HG03108 (cell line): Measurements from ENCODE around the gene NCK2.

Source experiments
- ATAC-seq: cut with Tn5 transposase; IDR thresholded peaks from one replicate; pipeline ENCODE4 v1.9.1; 2021; ENCODE audit warnings: moderate library complexity; ENCODE audit not compliant: unreplicated experiment

Gene NCK2

DNA sequence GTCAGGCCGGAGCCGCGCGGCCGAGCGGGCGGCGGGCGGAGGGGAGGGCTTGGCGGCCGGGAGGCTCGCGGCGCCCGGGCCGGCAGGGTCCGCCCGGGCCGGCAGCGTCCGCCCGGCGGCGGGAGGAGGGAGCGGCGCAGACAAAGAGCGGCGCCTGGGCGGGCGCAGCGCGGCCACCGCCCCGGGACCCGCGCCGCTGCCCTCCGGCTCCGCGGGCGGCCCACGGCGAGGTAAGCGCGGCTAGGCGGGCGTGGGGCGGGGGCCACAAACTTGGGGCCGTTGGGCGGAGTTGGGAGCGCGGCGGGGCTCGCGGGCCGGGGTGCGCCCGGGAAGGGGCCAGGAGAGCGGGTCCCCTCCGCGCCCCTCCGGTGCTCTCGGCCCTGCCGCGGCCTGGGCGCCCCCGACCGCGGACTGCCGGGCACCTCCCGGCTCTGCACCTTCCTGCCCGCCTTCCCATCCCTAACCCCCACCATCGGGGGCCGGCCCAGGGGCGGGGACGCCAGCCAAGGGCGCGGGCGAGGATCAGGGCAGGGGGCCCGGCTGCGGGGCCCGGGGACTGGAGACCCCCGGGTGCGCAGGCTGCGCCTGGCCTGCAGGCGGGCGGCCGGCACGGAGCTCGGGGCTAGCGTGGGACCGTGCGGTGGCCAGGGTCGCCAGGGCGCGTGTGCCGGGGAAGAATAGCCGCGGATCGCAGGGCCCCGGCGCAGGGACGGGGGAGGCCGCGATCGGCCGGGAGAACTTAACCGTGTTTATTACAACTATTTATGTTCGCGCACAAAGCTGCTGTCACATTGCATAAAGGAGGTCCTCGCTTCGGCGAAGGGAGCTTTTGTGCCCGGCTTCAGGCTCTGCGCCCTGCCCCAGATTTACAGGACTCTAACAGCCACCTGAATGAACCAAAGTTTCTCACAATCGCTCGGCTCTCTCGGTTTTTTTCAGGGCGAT is at the start of gene NCK2:
NCK2 (plus strand) TSS at position 4 of the 945 bp plus-strand sequence. CDS start 110,152 bp downstream, outside the sequence.
- peak; percentile 7 for ATAC-seq

DNA sequence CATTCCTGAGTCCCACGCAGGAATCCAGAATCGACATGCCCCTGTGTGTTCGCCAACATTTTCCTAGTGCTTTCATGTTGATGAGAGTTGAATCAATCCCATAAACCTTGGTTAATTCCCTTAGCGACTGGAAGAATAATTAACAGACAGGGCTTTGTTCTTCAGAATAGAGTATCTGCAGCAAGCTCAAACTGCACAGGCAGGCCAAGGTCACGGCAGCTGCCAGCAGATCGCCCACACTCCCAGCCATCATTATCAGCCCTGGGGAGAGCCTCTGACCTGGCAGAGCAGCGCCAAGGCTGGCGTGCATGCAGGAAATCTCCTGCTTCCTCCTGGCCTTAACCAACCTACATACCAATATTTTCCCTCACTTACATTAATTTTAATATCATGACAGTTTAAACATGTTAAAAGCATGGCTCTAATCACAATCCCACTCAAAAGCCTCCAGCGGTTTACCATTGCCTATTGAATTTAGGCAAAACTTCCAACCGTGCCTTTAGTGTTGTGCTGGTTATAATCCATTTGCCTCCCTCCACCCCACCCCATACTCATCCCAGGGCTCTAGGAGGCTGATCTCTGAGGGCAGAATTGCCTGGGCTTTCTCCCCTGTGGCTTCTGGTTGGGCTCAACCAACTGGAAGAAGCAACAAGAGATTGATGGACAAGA is 46.8 kb upstream of the NCK2 start:
- ATAC-seq = no peak

DNA sequence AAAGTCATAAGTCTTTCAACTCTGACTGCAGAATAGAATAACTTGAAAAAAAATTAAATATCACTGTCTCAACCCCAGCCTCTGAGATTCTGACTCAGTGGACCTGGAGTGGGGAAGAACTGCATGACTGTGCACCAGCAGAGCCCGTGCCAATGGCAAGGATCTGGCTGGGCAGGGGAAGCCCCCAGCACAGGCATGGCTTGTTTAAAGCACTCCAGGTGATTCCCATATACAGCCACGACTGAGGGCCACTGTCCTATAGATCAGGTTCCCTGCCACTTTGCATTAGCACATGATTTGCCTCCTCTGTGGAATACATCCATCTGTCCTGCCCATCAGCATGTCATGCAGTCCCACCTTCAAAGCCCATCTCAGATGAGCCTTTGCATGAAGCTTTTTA is 45.9 kb upstream of the NCK2 start:
- ATAC-seq = no peak

DNA sequence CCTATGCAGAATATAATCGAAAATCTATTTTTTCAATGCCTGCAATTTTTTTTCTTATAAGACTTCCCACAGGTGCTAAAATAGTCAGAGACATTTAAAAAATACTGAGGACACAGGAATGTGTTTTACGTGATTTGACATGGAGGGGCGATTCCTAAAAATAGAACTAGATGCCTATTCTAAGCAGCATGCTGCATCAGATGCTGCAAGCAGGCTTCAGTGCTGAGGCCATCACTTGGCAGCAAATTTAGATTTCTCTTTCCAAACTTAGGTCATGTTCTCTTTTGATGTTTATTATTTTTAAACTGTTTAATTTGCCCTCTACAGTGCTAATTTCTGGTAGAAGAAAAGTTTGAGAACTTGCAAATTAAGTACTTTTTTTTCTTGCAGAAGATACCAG is 43.7 kb upstream of the NCK2 start:
- ATAC-seq = no peak

DNA sequence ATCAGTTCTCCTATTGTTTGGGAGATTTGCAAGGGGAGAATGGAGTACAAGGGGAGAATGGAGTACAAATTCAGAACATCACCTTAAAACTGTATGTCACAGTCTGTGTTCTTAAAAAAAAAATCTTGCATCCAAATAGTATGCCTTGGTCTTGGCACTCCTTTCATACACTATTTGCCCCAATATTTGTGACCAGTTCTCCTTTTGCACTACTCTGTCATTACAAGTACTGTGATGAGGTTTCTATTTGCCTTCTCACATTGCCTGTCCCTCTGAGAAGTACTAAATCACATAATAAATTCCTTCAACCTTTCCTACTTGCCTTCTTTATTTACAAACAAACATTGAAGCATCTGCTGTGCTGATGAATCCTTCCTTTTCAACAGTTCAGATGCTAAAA is 36.0 kb upstream of the NCK2 start:
- no peak for ATAC-seq

DNA sequence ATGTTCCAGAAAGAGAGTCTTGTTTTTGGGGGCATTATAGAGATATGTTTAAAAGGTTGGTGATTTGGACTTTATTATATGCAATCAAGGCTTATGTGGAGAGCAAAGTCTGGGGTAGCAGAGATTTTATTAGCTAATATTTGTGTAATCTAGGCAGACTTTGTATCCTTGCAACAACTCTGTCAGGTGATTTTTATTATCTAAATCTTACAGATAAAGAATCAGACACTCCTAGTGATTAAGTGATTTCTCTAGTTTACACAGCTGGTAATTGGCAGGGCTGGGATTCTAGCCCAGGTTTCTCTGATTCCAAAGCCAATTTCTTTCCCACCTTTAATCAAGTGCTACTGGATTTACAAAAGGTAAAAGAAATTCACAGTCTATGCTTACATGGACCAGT is 33.3 kb upstream of the NCK2 start:
- no peak for ATAC-seq

DNA sequence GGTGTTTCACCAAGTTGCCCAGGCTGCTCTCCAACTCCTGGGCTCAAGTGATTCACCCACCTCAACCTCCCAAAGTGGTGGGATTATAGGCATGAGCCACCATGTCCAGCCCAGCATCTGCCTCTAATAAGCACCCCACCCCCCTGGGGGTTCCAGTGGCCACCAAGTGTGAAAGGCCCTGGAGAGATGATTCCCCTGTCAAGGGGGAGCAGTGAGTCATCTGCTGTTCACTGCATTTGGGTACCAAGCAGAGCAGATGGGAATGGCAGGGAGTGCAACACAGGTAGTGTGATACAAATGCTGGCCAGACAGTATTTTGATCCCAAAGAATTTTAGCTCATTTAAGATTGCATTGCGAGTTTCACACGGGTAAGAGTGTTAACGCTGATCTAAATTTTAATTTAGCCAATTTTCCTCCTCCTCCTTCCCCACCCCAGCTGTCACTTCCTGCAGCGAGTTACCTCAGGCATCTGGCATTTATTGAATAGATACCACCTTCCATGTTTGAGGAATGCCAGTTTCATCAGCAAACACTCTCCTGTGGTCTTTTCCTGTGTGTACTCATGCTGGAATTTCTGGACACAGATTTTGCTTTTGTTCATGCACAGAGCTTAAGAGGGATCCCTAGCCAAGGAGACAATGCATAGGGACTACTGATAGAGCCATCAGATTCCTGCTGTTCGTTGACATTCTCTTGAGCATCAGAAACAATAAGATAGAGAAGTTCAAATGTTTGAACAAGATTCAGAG is 32.4 kb upstream of the NCK2 start:
- ATAC-seq = no peak

DNA sequence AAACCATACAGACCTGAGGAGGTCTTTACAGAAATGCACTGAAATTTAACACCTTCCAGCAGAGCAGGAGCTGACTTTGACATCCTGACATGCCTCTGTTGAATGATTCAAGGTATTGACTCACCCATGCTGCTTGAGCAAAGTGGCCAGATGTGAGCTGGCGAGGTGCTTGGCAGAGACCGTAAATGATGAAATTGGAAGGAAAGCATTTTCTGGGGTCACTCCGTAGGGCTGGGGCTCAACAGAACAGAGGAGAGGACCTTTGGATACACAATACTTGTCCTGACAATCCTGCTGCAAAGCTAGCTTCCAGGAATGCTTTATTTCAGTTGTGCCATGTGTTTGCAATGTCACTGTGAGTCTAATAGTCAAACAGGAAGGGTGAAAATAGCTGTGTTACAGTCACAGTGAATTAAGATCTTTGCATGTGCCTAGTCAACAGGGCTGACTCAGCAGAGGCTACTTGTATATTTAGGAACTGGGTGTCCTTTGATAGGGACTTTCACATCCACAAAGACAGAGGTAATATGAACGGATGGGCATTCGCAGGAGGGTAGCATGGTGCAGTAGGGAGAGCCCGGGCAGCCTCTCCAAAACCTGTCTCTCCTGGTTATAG is 31.6 kb upstream of the NCK2 start:
- ATAC-seq = no peak

DNA sequence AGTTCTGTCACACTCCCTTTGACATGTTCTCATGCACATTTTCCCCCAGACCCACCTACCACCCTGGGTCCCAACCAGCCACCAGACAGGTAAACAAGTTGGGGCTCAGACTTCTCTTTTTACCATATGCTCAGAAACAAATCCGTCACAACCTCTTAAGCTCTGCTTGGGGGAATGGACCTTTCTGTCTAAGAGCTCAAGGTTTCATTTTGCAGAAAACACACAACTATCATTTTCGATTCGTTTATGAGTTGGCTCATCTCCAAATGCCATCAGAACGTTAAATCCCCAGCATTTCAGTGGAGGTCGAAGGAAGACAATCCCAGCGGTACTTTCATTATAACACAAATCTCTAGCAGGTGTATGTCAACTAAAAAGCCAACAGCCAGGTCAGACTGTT is 30.6 kb upstream of the NCK2 start:
- ATAC-seq = no peak

DNA sequence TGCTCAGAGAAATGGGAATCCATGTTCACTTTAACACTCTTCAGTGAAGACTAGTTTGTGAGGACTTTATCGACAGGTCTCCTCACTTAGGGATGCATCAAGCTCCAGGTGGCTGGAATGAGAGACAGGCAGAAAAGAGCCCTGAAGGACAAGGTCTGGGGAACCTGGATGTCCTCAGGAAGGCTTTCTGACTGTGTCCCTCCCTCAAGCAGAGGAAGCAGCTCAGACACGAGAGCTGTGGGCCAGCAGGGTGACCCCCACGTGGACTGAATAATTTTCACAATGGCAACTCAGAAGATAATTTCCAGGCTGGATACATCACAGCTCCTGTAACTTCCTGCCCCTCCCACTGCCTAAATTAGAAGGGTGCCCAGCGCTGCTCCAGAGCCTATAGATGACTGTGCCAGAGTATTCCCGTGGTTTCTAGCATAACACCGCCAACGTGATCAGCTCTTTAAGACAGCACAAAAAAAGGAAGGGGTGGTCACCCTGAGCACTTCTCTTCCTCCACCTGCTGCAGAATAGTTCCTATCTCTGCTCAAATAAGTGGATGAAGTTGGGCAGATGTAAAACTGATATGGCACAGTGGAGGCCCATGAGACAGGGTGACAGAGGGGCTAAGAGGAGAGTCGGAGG is 25.7 kb upstream of the NCK2 start:
- ATAC-seq = no peak

DNA sequence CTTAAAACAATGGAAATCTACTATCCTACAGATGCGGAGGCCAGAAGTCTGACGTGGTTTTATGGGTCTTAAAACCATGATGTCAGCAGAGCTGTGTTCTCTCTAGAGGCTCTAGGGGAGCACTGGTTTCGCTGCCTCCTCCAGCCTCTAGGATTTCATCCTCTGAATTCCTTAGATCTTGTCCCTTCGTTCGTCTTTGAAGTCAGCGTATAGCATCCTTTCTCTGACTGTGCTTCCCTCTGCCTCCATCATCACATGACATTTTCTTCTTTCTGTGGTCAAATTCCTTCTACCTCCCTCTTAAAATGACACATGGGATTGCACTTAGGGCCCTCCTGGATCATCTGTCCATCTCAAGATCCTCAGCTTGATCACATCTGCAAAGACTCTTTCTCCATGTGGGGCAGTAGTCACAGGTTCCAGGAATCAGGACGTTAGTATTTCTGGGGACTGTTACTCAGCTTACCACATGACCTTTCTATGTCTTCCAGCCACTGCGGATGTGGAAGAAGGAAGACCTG is 22.7 kb upstream of the NCK2 start:
- ATAC-seq = no peak

DNA sequence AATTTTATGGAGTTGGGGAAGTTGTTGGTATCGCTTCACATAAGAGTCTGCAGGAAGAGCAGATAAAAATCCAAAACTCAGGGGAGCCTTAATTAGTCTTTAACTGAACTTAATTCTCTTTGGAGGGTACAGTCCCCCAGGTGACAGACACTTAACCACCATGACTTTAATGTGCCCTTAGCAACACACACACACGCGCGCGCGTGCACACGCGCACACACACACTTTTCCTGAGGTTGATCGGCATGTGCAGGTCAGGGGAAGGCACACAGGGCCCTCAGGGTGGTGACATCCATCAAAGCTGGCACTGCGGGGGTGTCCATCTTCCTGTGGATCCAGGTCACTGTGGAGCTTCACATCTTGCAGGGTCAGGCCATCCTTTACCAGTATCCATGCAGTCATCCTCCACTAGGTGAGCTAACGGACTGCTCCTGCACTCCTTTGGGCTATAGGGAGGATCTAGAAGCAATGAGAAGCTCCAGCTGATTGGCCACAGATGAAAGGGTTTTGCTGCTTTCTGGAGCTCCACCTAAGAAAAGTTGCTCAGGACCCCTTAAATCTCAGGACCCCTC is 21.9 kb upstream of the NCK2 start:
- ATAC-seq = no peak

DNA sequence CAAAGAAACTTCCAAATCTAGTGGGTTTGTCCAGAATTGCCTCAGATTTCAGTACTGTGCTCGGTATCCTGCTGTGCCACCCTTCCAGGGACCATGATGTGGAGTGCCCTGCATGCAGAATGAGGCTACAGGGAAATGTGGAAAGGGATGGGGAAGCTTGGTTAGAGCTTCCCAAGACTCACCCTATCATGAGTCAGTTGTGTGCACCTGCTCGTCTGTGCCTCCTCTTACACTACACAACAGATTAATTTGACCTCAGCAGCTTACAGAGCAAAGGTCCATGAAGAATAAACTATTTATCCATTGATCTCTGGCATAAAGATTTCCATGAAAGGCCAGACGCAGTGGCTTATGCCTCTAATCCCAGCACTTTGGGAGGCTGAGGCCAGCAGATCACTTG is 21.3 kb upstream of the NCK2 start:
- no peak for ATAC-seq

DNA sequence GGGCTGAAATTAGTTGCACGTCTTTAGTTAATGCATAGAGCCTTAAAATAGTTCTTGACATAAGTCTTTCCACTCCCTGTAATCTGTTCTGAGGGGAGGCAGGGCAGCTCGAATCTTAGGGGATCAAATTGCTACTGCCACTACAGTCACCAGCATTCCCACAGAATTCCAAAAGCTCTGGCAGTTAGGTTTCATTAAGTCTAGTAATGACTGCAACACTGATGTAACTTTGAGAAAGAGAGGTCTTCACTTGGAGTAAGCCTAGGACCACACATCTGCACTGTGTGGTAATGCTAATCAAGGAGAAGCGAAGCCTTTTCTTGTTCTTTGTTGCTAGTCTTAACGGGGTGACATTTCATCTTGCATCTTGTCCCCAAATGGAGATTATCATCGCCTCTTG is 19.3 kb upstream of the NCK2 start:
- ATAC-seq = no peak

DNA sequence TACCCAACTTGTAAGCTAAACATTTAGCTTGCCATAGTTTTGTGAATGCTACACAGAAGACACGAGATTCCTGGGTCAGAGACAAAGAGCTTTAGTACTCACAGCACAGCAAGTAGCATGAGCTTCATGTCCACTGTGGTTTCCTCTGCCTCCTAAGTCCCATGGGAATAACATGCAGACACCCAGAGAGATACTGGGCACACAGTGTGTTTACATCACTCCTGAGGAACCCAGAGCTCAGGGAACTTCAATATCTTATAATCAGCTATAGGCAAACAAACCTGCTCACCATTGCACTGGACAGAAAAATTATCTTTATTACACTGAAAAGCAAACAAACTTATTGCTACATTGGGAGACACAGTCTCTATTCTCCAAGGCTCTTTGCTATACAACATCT is 14.5 kb upstream of the NCK2 start:
- no peak for ATAC-seq

DNA sequence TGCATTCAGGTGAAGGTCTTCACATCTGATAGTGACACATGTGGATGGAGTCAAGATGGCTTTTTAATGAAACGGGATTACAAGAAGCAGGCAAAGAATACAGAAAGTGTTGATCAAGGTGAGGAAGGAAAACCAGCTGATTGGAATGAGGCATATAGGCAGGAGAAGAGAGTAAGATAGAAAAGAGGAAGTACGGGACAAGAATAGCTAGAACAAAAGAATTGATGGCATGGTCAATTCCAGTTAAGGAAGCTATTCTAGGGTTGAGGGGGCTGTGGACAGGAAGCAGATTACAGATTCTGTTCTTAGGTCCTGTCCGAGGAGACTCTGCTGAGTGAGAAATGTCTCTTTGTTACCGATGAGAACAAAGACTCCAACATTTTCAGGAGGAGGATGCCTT is 13.2 kb upstream of the NCK2 start:
- ATAC-seq = no peak

DNA sequence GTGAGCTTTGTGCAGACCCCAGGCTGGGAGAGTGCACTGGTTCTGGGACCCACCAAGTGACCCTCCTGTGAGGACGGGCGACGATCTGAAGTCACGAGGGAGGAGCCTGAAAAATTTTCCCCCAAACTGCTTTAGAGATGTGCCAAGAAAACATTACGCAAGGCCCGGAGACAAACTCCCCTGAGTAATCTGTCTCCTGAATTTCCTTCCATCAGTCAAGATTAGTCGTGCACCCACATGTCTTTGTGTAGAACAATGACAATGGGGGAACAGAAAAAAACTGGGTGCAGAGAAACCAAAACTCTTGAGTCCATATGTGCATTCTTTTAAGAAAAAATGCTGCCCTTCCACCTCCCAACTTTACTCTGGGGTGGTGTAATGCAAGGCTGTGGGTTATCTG is 12.6 kb upstream of the NCK2 start:
- no peak for ATAC-seq

DNA sequence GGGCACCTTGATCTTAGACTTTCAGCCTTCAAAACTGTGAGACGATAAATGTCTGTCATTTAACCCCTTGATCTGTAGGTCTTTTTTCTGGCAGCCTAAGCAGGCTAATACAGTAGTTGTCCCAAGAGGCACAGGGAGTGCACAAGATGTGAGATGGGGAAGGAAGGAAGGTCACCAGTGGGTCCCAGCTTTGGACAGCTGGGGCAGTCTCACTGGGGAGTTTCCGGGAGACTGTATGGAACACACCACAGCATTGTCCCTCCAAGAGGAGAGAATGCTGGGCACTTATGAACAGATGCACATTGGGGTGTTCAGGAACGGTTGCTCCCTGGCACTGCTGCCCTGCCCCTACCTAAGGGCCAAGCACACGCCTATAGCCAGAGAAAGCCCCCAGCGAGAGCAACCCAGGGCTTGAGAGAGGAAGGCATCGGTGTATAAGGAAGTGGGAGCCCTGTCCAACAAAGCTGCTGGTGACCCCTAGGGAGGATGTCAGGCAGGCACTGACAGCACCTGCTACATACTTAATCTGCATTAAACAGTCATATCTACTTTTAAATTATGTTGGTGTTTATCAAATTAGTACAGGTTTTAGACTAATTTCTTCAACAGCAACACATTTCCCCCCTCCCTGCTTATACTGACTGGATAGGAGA is 11.6 kb upstream of the NCK2 start:
- no peak for ATAC-seq

DNA sequence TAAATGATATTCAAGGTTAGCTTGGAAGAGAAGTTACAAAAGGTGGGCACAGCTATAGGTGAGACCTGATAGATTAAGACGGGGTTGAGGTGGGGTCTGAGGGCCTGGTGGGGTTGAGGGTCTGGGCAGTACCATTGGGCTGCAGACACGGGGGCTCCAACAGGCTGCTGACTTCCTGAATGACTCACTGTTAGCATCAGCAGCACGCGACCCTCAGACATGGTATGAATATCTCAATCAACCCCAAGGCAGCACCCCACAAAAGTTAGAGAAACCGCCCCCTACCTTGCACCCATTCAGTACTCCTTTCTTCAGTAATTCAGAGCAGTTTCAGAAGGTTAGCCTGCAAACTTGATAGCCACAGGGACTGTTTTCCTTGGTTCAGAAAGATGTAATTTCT is 10.8 kb upstream of the NCK2 start:
- ATAC-seq = no peak
